GM19035 (cell line): ENCODE results near the gene CD164L2.
"Not testable (repeated sequence)": the region's sequence is repeated elsewhere in the genome, so short reads cannot be mapped to it uniquely, and the experiment has no call there.

Source experiments
- ATAC-seq: cut with Tn5 transposase; IDR thresholded peaks from one replicate; pipeline ENCODE4 v1.9.1; 2021; ENCODE audit not compliant: unreplicated experiment

Gene CD164L2

GRCh38 chr1:27405598-27406361 lies 22.6 kb upstream of the CD164L2 start:
- ATAC-seq: not testable (repeated sequence)

GRCh38 chr1:27405074-27405473 lies 21.9 kb upstream of the CD164L2 start:
- ATAC-seq: no peak

- ATAC-seq: no peak
Measured at GRCh38 chr1:27403931-27404330, 20.8 kb upstream of the CD164L2 start.

- ATAC-seq: no peak
Measured at GRCh38 chr1:27403065-27403726, 20.1 kb upstream of the CD164L2 start.

GRCh38 chr1:27402349-27402754 lies 19.2 kb upstream of the CD164L2 start:
- ATAC-seq: no peak

- no peak for ATAC-seq
Measured at GRCh38 chr1:27400963-27401341, 17.8 kb upstream of the CD164L2 start.

GRCh38 chr1:27400082-27400962 lies 17.2 kb upstream of the CD164L2 start:
- ATAC-seq: no peak

GRCh38 chr1:27399251-27400025 lies 16.3 kb upstream of the CD164L2 start:
- ATAC-seq: no peak

- no peak for ATAC-seq
Measured at GRCh38 chr1:27398405-27399149, 15.4 kb upstream of the CD164L2 start.

- ATAC-seq: no peak
Measured at GRCh38 chr1:27397749-27398148, 14.6 kb upstream of the CD164L2 start.

- ATAC-seq: no peak
Measured at GRCh38 chr1:27397110-27397509, 14.0 kb upstream of the CD164L2 start.

GRCh38 chr1:27395441-27396195 lies 12.5 kb upstream of the CD164L2 start:
- no peak for ATAC-seq

GRCh38 chr1:27394925-27395324 lies 11.8 kb upstream of the CD164L2 start:
- no peak for ATAC-seq

GRCh38 chr1:27394282-27394658 lies 11.1 kb upstream of the CD164L2 start:
- ATAC-seq: no peak

- ATAC-seq: no peak
Measured at GRCh38 chr1:27393641-27394281, 10.6 kb upstream of the CD164L2 start.

- ATAC-seq: no peak
Measured at GRCh38 chr1:27392778-27393635, 9.9 kb upstream of the CD164L2 start.

GRCh38 chr1:27392096-27392777 lies 9.1 kb upstream of the CD164L2 start, which contains the start of gene GPR3:
TSS of gene GPR3 (plus strand) at chr1:27392622. CDS start at chr1:27393799, 1,177 bp downstream.
- peak; percentile 82 for ATAC-seq
